HuH-7.5 (cell line): ENCODE results near the gene FLT3.
"Not testable (repeated sequence)": the region's sequence is repeated elsewhere in the genome, so short reads cannot be mapped to it uniquely, and the experiment has no call there.

Experiments
- DNase-seq: peaks from one replicate; pipeline ENCODE4 v3.0.0; 2011; ENCODE audit warnings: low spot score

The FLT3 gene

GRCh38 chr13:28100150-28101121 lies at the start of gene FLT3:
Gene FLT3 (minus strand): TSS chr13:28100576. CDS start chr13:28100510, 66 bp downstream.
- DNase-seq, result peak; percentile 20

- DNase-seq, result no peak
These were observed 47.1 kb upstream of the FLT3 start for GRCh38 chr13:28147495-28147894.

- peak; percentile 25 for DNase-seq
These were observed 44.7 kb upstream of the FLT3 start for GRCh38 chr13:28145049-28145448.

- DNase-seq, result not testable (repeated sequence)
These were observed 41.2 kb upstream of the FLT3 start for GRCh38 chr13:28141542-28141941.

- DNase-seq, result no peak
These were observed 40.2 kb upstream of the FLT3 start for GRCh38 chr13:28140433-28141125.

- peak; percentile 44 for DNase-seq
These were observed 38.5 kb upstream of the FLT3 start for GRCh38 chr13:28138756-28139470.

- DNase-seq, result peak; percentile 69
These were observed 37.8 kb upstream of the FLT3 start, which contains the start of gene PAN3 for GRCh38 chr13:28138012-28138755. Gene PAN3 (plus strand): TSS chr13:28138545. CDS start chr13:28138658, 113 bp downstream.

GRCh38 chr13:28137596-28137995 lies 37.2 kb upstream of the FLT3 start:
- DNase-seq, result no peak

- DNase-seq, result no peak
These were observed 36.5 kb upstream of the FLT3 start for GRCh38 chr13:28136916-28137315.

GRCh38 chr13:28131646-28132045 lies 31.3 kb upstream of the FLT3 start:
- no peak for DNase-seq

GRCh38 chr13:28129911-28130693 lies 29.7 kb upstream of the FLT3 start:
- no peak for DNase-seq

- no peak for DNase-seq
These were observed 28.6 kb upstream of the FLT3 start for GRCh38 chr13:28128926-28129325.

GRCh38 chr13:28128030-28128429 lies 27.7 kb upstream of the FLT3 start:
- no peak for DNase-seq

- DNase-seq, result no peak
These were observed 20.8 kb upstream of the FLT3 start for GRCh38 chr13:28121224-28121623.

GRCh38 chr13:28120317-28120716 lies 19.9 kb upstream of the FLT3 start:
- no peak for DNase-seq

GRCh38 chr13:28117689-28118377 lies 17.5 kb upstream of the FLT3 start:
- DNase-seq, result no peak

- DNase-seq, result no peak
These were observed 16.4 kb upstream of the FLT3 start for GRCh38 chr13:28116736-28117135.

GRCh38 chr13:28110414-28110813 lies 10.0 kb upstream of the FLT3 start:
- DNase-seq, result no peak

- DNase-seq, result no peak
These were observed 6.6 kb upstream of the FLT3 start for GRCh38 chr13:28106976-28107375.

GRCh38 chr13:28101886-28102285 lies 1.5 kb upstream of the FLT3 start:
- DNase-seq, result not testable (repeated sequence)
